Ramos (cell line): Measurements from ENCODE around the gene NCSTN.

Experiments used
- in situ Hi-C: fragments of 300-500 bp; cut with MboI; formaldehyde crosslinking; loops from one replicate; pipeline ENCODE4 v1.14.3; 2022; ENCODE audit warnings: low sequenced_read_pairs; ENCODE audit not compliant: unreplicated experiment

Gene NCSTN

GRCh38 chr1:160402001-160402795, 59.0 kb downstream of the NCSTN start:
- in situ Hi-C loops: loop anchor here (25.0 kb wide), 2 partner anchors 560 to 985 kb away; partner anchors contain the start of gene ITLN2

- in situ Hi-C loops: loop anchor here (25.0 kb wide), 2 partner anchors 559 to 984 kb away; partner anchors contain the start of gene ITLN2
These were observed 60.1 kb downstream of the NCSTN start for GRCh38 chr1:160403244-160403643.

- in situ Hi-C loops: loop anchor here (25.0 kb wide), 2 partner anchors 558 to 983 kb away; partner anchors contain the start of gene ITLN2
These were observed 60.9 kb downstream of the NCSTN start for GRCh38 chr1:160404094-160404493.

GRCh38 chr1:160405331-160405877, 62.2 kb downstream of the NCSTN start:
- in situ Hi-C loops: loop anchor here (25.0 kb wide), 2 partner anchors 557 to 982 kb away; partner anchors contain the start of gene ITLN2

GRCh38 chr1:160406131-160406968, 63.2 kb downstream of the NCSTN start:
- in situ Hi-C loops: loop anchor here (25.0 kb wide), 2 partner anchors 556 to 981 kb away; partner anchors contain the start of gene ITLN2

- in situ Hi-C loops: loop anchor here (25.0 kb wide), 2 partner anchors 554 to 979 kb away; partner anchors contain the start of gene ITLN2
These were observed 64.9 kb downstream of the NCSTN start for GRCh38 chr1:160407839-160408801.
